ENCODE measurements around the gene HS6ST3.

The HS6ST3 gene

DNA sequence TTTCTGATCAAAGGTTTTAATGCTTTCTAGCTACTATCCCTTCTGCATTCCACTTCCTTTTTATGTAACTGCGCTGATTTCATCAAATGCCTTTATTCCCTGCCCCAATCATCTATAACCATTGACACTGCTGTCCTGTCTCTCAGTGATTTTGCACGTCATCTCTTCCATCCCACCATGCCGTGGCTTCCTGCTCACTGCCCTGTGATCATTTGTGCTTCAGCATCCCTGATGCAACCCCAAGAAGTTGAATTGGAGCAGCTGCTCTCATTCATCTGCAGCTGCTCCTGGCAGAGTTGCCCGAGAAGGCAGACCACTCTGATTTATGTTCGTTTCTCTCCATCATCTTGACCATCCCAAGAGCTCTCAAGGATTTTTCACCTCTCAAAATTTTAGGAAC, 112.4 kb downstream of the HS6ST3 start:
- H3K4me3 ChIP-seq (ENCODE audit: low read length) = no peak overlapping the region
- TF ChIP-seq, protein P1, sequence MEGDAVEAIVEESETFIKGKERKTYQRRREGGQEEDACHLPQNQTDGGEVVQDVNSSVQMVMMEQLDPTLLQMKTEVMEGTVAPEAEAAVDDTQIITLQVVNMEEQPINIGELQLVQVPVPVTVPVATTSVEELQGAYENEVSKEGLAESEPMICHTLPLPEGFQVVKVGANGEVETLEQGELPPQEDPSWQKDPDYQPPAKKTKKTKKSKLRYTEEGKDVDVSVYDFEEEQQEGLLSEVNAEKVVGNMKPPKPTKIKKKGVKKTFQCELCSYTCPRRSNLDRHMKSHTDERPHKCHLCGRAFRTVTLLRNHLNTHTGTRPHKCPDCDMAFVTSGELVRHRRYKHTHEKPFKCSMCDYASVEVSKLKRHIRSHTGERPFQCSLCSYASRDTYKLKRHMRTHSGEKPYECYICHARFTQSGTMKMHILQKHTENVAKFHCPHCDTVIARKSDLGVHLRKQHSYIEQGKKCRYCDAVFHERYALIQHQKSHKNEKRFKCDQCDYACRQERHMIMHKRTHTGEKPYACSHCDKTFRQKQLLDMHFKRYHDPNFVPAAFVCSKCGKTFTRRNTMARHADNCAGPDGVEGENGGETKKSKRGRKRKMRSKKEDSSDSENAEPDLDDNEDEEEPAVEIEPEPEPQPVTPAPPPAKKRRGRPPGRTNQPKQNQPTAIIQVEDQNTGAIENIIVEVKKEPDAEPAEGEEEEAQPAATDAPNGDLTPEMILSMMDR (conservative IDR thresholded peaks at IDR 0.05; ENCODE audit: low read length) = no peak
- no peak for DNase-seq (ENCODE audit: low read depth)

DNA sequence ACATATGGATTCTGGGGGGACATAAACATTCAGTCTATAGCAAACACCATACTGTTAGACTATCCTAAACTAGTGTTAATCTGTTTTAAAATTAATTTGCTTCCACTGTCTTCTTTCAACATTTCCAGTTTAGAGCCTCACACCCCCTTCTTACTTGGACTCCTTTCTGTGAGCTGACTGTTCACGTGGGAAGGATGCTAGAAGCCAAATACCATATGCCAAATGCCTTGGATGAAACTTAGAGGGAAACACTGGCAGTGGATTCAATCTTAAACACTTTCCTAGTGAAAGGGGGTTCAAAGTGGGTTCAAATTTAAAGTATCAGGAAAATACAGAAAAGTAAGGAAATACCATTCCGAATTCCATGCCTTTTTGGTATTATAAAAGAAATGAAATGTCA, 113.6 kb downstream of the HS6ST3 start:
- TF ChIP-seq, protein P1 (conservative IDR thresholded peaks at IDR 0.05; ENCODE audit: low read length) = no peak
- DNase-seq (ENCODE audit: low read depth) = no peak
- no peak overlapping the region for H3K4me3 ChIP-seq (ENCODE audit: low read length)

DNA sequence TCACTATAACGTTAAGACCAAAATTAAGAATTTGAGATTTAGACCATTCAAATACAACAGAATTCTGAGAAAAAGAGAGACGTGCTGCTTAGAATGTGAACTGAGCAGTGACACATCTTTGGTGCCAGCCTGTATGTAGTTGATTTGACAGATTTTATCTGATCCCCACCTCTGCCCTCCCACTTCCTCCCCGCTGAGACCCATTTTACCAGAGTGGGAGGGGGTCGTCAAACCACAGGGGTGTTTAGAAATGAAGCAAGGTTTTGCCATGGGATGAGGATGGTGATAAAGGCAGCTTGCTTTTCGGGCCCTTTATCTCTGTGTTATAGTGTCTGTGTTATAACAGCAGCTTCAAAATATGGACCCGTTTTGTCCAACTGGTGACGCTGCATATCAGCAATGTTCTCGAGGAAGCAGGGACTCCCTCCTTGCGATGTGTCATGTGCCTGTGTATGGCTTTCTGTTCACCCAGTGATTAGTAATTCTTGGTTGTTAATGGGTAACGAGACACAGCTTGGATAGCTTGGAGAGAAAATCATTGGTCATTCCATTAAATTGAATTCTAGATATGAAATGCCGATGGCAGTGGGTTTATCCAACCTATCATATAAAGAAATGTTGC, 125.0 kb downstream of the HS6ST3 start:
- TF ChIP-seq, protein P1 (conservative IDR thresholded peaks at IDR 0.05; ENCODE audit: low read length) = no peak
- DNase-seq (ENCODE audit: low read depth) = no peak
- no peak overlapping the region for H3K4me3 ChIP-seq (ENCODE audit: low read length)

DNA sequence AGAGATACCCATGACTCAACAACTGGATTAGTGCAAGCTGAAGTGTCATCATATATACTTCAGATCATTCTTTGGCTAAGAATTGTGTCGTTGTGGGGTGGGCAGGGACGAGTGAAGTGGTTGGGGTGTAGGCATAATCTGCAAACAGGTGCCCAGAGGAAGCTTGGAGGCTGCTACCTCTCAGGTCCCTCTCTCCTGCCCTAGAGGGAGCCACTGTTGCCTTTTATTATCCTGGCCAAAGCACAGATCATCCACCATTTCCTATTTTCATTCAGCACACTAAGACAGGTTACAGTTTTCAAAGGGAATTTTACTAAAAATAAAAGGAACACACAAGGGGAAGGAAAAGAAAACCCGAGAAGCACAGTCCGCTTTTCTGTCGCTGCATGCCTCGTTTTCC, 126.6 kb downstream of the HS6ST3 start:
- TF ChIP-seq, protein P1 (conservative IDR thresholded peaks at IDR 0.05; ENCODE audit: low read length) = no peak
- no peak overlapping the region for H3K4me3 ChIP-seq (ENCODE audit: low read length)
- no peak for DNase-seq (ENCODE audit: low read depth)

DNA sequence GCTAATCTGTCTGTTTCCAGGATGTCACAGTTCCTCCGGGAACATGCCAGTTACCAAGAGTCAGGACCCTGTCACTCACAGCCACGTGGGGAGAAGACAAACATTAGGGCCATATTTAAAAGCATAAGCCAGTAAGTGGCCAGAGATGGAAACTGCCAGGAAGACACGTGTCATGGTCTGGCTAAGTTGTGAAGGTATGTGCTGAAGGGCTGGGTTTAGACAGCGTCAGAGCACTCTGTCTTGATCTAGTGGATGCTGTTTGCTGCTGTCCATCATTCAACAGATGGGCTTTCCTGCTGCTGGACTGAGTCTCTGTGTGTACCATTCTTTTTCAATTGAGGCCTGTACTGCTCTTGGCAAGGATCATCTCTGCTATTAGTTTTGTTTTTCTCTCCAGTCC, 128.6 kb downstream of the HS6ST3 start:
- TF ChIP-seq, protein P1 (conservative IDR thresholded peaks at IDR 0.05; ENCODE audit: low read length) = no peak
- H3K4me3 ChIP-seq (ENCODE audit: low read length) = no peak overlapping the region
- no peak for DNase-seq (ENCODE audit: low read depth)

DNA sequence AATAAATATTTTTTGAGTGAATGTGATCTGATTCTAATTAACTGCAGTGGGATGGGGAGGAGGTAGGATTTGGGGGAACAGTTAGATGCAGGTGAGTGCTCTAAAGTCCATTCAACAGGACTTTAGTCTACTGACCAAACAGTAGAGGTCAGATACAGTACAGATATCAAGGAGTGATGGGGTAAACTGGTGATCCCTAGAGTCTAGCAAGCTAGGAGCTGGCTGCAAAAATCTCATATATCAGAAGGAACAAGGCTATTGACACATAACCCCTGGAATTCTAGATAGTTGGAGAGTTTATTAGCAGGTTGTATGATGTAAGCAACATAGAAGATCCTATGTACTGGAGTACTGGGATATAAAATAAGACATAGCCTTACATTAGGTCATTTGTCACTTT, 131.6 kb downstream of the HS6ST3 start:
- no peak overlapping the region for H3K4me3 ChIP-seq (ENCODE audit: low read length)
- DNase-seq (ENCODE audit: low read depth) = no peak
- TF ChIP-seq, protein P1 (conservative IDR thresholded peaks at IDR 0.05; ENCODE audit: low read length) = no peak

DNA sequence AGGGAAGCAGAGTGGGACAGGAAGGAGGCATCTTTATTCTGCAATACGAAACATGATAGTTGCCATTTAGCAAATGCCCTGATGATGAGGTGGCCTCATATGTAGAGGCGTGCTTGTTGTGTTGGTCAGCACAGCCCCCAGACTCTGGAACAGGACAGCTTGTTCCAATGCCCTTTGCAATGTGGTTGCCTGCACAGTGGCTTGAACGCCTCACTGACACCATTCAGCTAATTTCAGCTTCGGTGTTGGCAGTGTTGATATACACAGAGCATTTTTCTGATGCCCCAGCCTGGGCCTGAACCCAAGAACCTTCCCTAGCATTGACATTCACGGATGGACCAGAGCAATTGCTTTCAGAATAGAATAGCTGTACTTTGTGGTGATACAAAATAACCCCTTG, 133.3 kb downstream of the HS6ST3 start:
- no peak for DNase-seq (ENCODE audit: low read depth)
- H3K4me3 ChIP-seq (ENCODE audit: low read length) = no peak overlapping the region
- TF ChIP-seq, protein P1 (conservative IDR thresholded peaks at IDR 0.05; ENCODE audit: low read length) = no peak

Data from AG10803 (cell line).